ENCODE data around the gene ALG14. TPM values are rescaled to one million over a fixed set of nuclear protein-coding genes. Genes with fewer than 3 reads are reported as not detected.
"Not testable (repeated sequence)": the region's sequence is repeated elsewhere in the genome, so short reads cannot be mapped to it uniquely, and the experiment has no call there.

The ALG14 gene
- total RNA-seq, 4 donors from 2014 or later = 1.9 to 3.3 (median 2.6) TPM; not detected in 1

- Histone ChIP-seq H3K9me3 (no peaks in the 10 kb centered on the region), H3K27ac (no peak overlapping the region), H3K27me3 (no peaks in the 10 kb centered on the region), H3K4me1 (peaks cover 0 to 25% (median 0%) of the 10 kb centered on the region in 4 donors), H3K36me3 (no peaks in the 10 kb centered on the region), H3K4me3 (no peak overlapping the region)
- TF ChIP-seq POLR2A (IDR thresholded peaks at IDR 0.05) = no peak
- TF ChIP-seq, protein P1, sequence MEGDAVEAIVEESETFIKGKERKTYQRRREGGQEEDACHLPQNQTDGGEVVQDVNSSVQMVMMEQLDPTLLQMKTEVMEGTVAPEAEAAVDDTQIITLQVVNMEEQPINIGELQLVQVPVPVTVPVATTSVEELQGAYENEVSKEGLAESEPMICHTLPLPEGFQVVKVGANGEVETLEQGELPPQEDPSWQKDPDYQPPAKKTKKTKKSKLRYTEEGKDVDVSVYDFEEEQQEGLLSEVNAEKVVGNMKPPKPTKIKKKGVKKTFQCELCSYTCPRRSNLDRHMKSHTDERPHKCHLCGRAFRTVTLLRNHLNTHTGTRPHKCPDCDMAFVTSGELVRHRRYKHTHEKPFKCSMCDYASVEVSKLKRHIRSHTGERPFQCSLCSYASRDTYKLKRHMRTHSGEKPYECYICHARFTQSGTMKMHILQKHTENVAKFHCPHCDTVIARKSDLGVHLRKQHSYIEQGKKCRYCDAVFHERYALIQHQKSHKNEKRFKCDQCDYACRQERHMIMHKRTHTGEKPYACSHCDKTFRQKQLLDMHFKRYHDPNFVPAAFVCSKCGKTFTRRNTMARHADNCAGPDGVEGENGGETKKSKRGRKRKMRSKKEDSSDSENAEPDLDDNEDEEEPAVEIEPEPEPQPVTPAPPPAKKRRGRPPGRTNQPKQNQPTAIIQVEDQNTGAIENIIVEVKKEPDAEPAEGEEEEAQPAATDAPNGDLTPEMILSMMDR (IDR thresholded peaks at IDR 0.05) = no peak
- no peak for DNase-seq
These were observed 121.7 kb downstream of the ALG14 start for GRCh38 chr1:94951046-94951445.

GRCh38 chr1:94949681-94950661 is 122.8 kb downstream of the ALG14 start:
- Histone ChIP-seq H3K9me3 (no peaks in the 10 kb centered on the region), H3K36me3 (no peaks in the 10 kb centered on the region), H3K27me3 (no peaks in the 10 kb centered on the region), H3K4me1 (peaks cover 0 to 19% (median 0%) of the 10 kb centered on the region in 4 donors), H3K27ac (no peak overlapping the region), H3K4me3 (no peak overlapping the region)
- TF ChIP-seq POLR2A (IDR thresholded peaks at IDR 0.05) = no peak
- no peak for DNase-seq

DNA sequence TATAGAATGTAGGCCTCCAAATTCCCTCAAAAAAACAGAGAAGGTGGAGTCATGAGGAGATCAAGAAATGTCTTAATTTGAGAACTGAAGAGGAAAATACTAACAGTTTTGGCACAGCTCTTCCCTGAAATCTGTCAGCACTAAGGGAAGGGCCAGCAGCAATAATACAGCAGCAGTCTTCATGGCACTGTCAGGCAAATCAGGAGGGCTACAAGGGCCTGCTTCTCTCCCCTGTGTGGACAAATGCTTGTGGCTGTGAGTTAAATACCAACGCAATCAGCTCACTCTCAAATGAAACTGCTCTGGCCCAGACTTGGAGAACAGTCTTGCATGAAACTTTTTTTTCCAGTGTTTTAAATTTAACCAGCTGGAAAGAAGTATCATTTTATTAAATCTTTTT is 125.3 kb downstream of the ALG14 start:
- Histone ChIP-seq H3K36me3 (no peaks in the 10 kb centered on the region), H3K9me3 (no peaks in the 10 kb centered on the region), H3K4me1 (peaks cover 0 to 10% (median 0%) of the 10 kb centered on the region in 4 donors), H3K27ac (peak overlapping the region in 2 of 4 donors; percentile 10 to 17), H3K4me3 (no peak overlapping the region), H3K27me3 (no peaks in the 10 kb centered on the region)
- DNase-seq = no peak
- no peak for TF ChIP-seq POLR2A (IDR thresholded peaks at IDR 0.05)
- TF ChIP-seq, protein P1 (IDR thresholded peaks at IDR 0.05) = no peak

DNA sequence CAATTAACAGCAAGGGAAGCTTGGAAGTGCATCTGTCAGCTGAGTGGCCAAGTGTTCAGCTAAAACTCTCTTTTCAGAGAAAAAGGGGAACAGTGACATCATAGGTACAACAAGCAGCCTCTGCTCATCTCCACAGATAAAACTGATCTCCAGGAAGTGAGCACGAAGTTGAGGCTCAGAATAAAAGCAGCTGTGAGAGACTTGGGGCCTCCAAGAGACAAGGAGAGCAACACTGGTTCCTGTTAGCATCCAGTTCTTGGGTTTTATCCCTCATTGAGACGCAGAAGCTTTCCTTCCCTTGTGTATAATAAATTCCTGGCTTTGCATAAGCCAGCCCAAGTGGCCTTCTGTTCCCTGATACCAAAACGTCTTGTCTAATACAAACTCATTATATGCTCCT is 125.9 kb downstream of the ALG14 start:
- Histone ChIP-seq H3K4me1 (peaks cover 0 to 10% (median 0%) of the 10 kb centered on the region in 4 donors), H3K27ac (no peak overlapping the region), H3K36me3 (no peaks in the 10 kb centered on the region), H3K4me3 (no peak overlapping the region), H3K9me3 (no peaks in the 10 kb centered on the region), H3K27me3 (no peaks in the 10 kb centered on the region)
- no peak for TF ChIP-seq POLR2A (IDR thresholded peaks at IDR 0.05)
- TF ChIP-seq, protein P1 (IDR thresholded peaks at IDR 0.05) = no peak
- no peak for DNase-seq

GRCh38 chr1:94942171-94943128 is 130.3 kb downstream of the ALG14 start:
- Histone ChIP-seq H3K27ac (peak overlapping the region in 1 of 4 donors; percentile 38), H3K9me3 (no peaks in the 10 kb centered on the region), H3K36me3 (no peaks in the 10 kb centered on the region), H3K4me3 (no peak overlapping the region), H3K27me3 (no peaks in the 10 kb centered on the region), H3K4me1 (peaks cover 0 to 10% (median 0%) of the 10 kb centered on the region in 4 donors)
- no peak for TF ChIP-seq POLR2A (IDR thresholded peaks at IDR 0.05)
- TF ChIP-seq, protein P1 (IDR thresholded peaks at IDR 0.05) = no peak
- DNase-seq = no peak

- not testable (repeated sequence) for H3K4me1 ChIP-seq, DNase-seq, H3K36me3 ChIP-seq, H3K27me3 ChIP-seq, H3K9me3 ChIP-seq, H3K4me3 ChIP-seq, H3K27ac ChIP-seq
These were observed 131.3 kb downstream of the ALG14 start for GRCh38 chr1:94941480-94941879.

Measured in Peyer's patch (tissue), 4 donors.